ENCODE results near the gene TSC2.
"Not testable (repeated sequence)": the region's sequence is repeated elsewhere in the genome, so short reads cannot be mapped to it uniquely, and the experiment has no call there.

DNA sequence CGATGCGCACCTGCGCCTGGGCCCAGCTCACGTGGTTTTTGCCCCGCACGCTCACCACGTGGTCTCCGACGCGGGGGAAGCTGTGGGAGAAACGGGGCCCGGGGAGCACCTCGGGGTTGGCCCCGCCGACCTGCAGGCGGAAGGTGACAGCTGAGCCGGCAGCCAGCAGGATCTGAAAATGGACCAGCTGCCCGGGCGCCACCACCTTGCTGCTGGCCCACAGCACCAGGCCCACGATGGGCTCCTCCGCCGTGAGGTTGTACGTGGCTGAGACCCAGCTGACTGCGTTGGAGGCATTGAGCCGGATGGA is 61.4 kb downstream of the TSC2 start:
- TF ChIP-seq, protein P1, sequence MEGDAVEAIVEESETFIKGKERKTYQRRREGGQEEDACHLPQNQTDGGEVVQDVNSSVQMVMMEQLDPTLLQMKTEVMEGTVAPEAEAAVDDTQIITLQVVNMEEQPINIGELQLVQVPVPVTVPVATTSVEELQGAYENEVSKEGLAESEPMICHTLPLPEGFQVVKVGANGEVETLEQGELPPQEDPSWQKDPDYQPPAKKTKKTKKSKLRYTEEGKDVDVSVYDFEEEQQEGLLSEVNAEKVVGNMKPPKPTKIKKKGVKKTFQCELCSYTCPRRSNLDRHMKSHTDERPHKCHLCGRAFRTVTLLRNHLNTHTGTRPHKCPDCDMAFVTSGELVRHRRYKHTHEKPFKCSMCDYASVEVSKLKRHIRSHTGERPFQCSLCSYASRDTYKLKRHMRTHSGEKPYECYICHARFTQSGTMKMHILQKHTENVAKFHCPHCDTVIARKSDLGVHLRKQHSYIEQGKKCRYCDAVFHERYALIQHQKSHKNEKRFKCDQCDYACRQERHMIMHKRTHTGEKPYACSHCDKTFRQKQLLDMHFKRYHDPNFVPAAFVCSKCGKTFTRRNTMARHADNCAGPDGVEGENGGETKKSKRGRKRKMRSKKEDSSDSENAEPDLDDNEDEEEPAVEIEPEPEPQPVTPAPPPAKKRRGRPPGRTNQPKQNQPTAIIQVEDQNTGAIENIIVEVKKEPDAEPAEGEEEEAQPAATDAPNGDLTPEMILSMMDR (conservative IDR thresholded peaks at IDR 0.05) = not testable (repeated sequence)
- not testable (repeated sequence) for TF ChIP-seq EZH2 (IDR thresholded peaks at IDR 0.05; ENCODE audit: low read depth)
